K562 (cell line): ENCODE measurements around the gene POLR2A. TPM values are rescaled to one million over a fixed set of nuclear protein-coding genes. Genes with fewer than 3 reads are reported as not detected.

Experiments used
- ADNP ChIP-seq: fragments of 200-800 bp; sonication (Bioruptor generic); IDR thresholded peaks from 2 replicates; pipeline ENCODE4 v1.6.1; 2016; ENCODE audit warnings: missing genetic modification characterization, missing compliant biosample characterization
- ARID1B ChIP-seq: fragments of 450-650 bp; IDR thresholded peaks from 2 replicates; pipeline ENCODE4 v1.6.1; 2016; ENCODE audit warnings: antibody characterized with exemption, mild to moderate bottlenecking, inconsistent platforms
- ARID2 ChIP-seq: fragments of 450-650 bp; IDR thresholded peaks from 2 replicates; pipeline ENCODE4 v1.6.1; 2017; ENCODE audit warnings: antibody characterized with exemption, mild to moderate bottlenecking
- ATF4 ChIP-seq: fragments of 450-650 bp; formaldehyde crosslinking; IDR thresholded peaks from 2 replicates; pipeline ENCODE4 v1.4.0; 2022; ENCODE audit warnings: mild to moderate bottlenecking, moderate library complexity
- CREB1 ChIP-seq, 2 experiments: sonication (generic) in 1 of 2; formaldehyde crosslinking in 1 of 2; IDR thresholded peaks; 2 replicates each; pipeline versions ENCODE4 v1.6.1 to v1.8.0; 2012 to 2022; ENCODE audit warnings: inconsistent platforms in 1 of 2, mild to moderate bottlenecking in 1 of 2, missing genetic modification reagents in 1 of 2, moderate library complexity in 1 of 2
- CREM ChIP-seq: IDR thresholded peaks from 2 replicates; pipeline ENCODE4 v1.6.1; 2014; ENCODE audit warnings: antibody characterized with exemption, low read depth
- CTBP1 ChIP-seq: fragments of 450-650 bp; IDR thresholded peaks from 2 replicates; pipeline ENCODE4 v1.6.1; 2016; ENCODE audit warnings: borderline replicate concordance
- DMBX1 ChIP-seq: fragments of 250-450 bp; sonication (Bioruptor Pico); IDR thresholded peaks from 2 replicates; pipeline ENCODE4 v1.8.0; 2022; ENCODE audit warnings: inconsistent platforms, mild to moderate bottlenecking, moderate library complexity, borderline replicate concordance
- DPF2 ChIP-seq: fragments of 450-650 bp; IDR thresholded peaks from 2 replicates; pipeline ENCODE4 v1.6.1; 2016
- FOXA3 ChIP-seq, 2 experiments: fragments of 450-650 bp in 1 of 2; sonication (generic) in 1 of 2; formaldehyde crosslinking; IDR thresholded peaks in 1 of 2; conservative IDR thresholded peaks in 1 of 2; 2 replicates each; pipeline versions ENCODE4 v1.4.0 to v1.8.0; 2020 to 2022; ENCODE audit warnings: mild to moderate bottlenecking in 2 of 2, missing genetic modification reagents in 1 of 2
- GABPB1 ChIP-seq: sonication (generic); formaldehyde crosslinking; IDR thresholded peaks from 2 replicates; pipeline ENCODE4 v1.8.0; 2022; ENCODE audit warnings: mild to moderate bottlenecking, missing genetic modification reagents
- KDM5B ChIP-seq: fragments of 200-600 bp; sonication (generic); IDR thresholded peaks from 2 replicates; pipeline ENCODE4 v1.6.1; 2012; ENCODE audit warnings: low read depth, mild to moderate bottlenecking, moderate library complexity, low read length, control low read depth, inconsistent platforms; ENCODE audit not compliant: insufficient replicate concordance
- KLF16 ChIP-seq: IDR thresholded peaks from 2 replicates; pipeline ENCODE4 v1.6.1; 2016; ENCODE audit warnings: antibody characterized with exemption
- NCOR1 ChIP-seq: fragments of 450-650 bp; IDR thresholded peaks from 2 replicates; pipeline ENCODE4 v1.6.1; 2016; ENCODE audit warnings: mild to moderate bottlenecking, moderate library complexity
- NFIC ChIP-seq: fragments of 450-650 bp; IDR thresholded peaks from 2 replicates; pipeline ENCODE4 v1.6.1; 2017; ENCODE audit warnings: mild to moderate bottlenecking, inconsistent platforms
- RBFOX2 ChIP-seq: fragments of 200-400 bp; formaldehyde crosslinking; IDR thresholded peaks from 2 replicates; pipeline ENCODE4 v1.6.1; 2017; ENCODE audit warnings: low read depth, mild to moderate bottlenecking, low read length, moderate library complexity
- RBM25 ChIP-seq: fragments of 200-400 bp; formaldehyde crosslinking; IDR thresholded peaks from 2 replicates; pipeline ENCODE4 v1.6.1; 2018; ENCODE audit warnings: low read length, low read depth, moderate library complexity; ENCODE audit not compliant: severe bottlenecking
- SMAD4 ChIP-seq: fragments of 250-450 bp; sonication (Bioruptor Pico); conservative IDR thresholded peaks from 2 replicates; pipeline ENCODE4 v1.8.0; 2021; ENCODE audit warnings: inconsistent platforms, mild to moderate bottlenecking, moderate library complexity
- SP1 ChIP-seq: sonication (generic); formaldehyde crosslinking; IDR thresholded peaks from 2 replicates; pipeline ENCODE4 v1.8.1; 2022; ENCODE audit warnings: mild to moderate bottlenecking, missing genetic modification reagents
- TAL1 ChIP-seq: fragments of 450-650 bp; IDR thresholded peaks from 2 replicates; pipeline ENCODE4 v1.6.1; 2016; ENCODE audit warnings: mild to moderate bottlenecking
- ZNF512 ChIP-seq: IDR thresholded peaks from 2 replicates; pipeline ENCODE4 v1.6.1; 2016; ENCODE audit warnings: missing genetic modification characterization, missing compliant biosample characterization
- polyA plus RNA-seq, 8 experiments: library from polyadenylated mRNA; depleted of rRNA in 4 of 8; stranded (reverse) in 5 of 8; unstranded in 3 of 8; fragments of >200 nt; fragmentation: Nextera tagmentation in 2 of 8; fragmentation: Illumina TruSeq in 1 of 8; extraction: Ambion mirVana in 2 of 8; extraction: Trizol in 1 of 8; gene quantifications; 2 replicates each; pipeline versions ENCODE4 v1.2.1 to v1.2.3, GENCODE V29; 2011 to 2014; ENCODE audit warnings: inconsistent platforms in 1 of 8, missing spikeins in 1 of 8
- total RNA-seq, 7 experiments: library from RNA; depleted of rRNA in 6 of 7; stranded (reverse); fragments of >200 nt in 6 of 7; fragmentation: Illumina TruSeq in 2 of 7; extraction: Trizol in 2 of 7; gene quantifications; 2 replicates each; pipeline versions ENCODE4 v1.2.1 to v1.2.3, GENCODE V29; 2011 to 2021; ENCODE audit warnings: low replicate concordance in 1 of 7
- TF ChIP-seq, protein P1 (sequence below), 2 experiments: fragments of 450-650 bp; IDR thresholded peaks; 2 replicates each; pipeline ENCODE4 v1.6.1; 2016
- TF ChIP-seq, protein P2 (sequence below): sonication (generic); formaldehyde crosslinking; IDR thresholded peaks from 2 replicates; pipeline ENCODE4 v1.8.0; 2022; ENCODE audit warnings: mild to moderate bottlenecking, missing genetic modification reagents, borderline replicate concordance

Gene POLR2A
- total and polyA plus RNA-seq, 9 of the 15 experiments (the other 6 are each of a cell fraction or from before 2014, with no cell fraction given): 1.3 to 109 (median 12.4) TPM

- TF ChIP-seq ARID2 (no peak), DMBX1 (CRISPR knock-in tag) (no peak), RBFOX2 (no peak), NCOR1 (peak; percentile 58), DPF2 (peak; percentile 85), KLF16 (no peak), NFIC (0 out of 2 replicates have a peak, but pooled peaks have one; percentile 27), CREM (peak; percentile 32; the same call in 1 of the 2 replicates), TAL1 (peak; percentile 71), ZNF512 (tag) (no peak), ARID1B (peak; percentile 86), SP1 (0 out of 2 replicates have a peak, but pooled peaks have one; percentile 37), KDM5B (no peak), ADNP (tag) (peak; percentile 65; the same call in 1 of the 2 replicates), RBM25 (peak; percentile 40), GABPB1 (CRISPR knock-in tag) (0 out of 2 replicates have a peak, but pooled peaks have one; percentile 47), ATF4 (CRISPR knock-in tag) (no peak), CTBP1 (peak; percentile 64; the same call in 1 of the 2 replicates), CREB1 (IDR thresholded peaks at IDR 0.05) (no peak), CREB1 (CRISPR knock-in tag; IDR thresholded peaks at IDR 0.05) (0 out of 2 replicates have a peak, but pooled peaks have one; percentile 49), FOXA3 (CRISPR knock-in tag; conservative IDR thresholded peaks at IDR 0.05 in 1 of 2, IDR thresholded peaks at IDR 0.05 in 1 of 2) (peak in 1 of 2 experiments; percentile 61; a peak in 2 of 4 replicates), SMAD4 (0 out of 2 replicates have a peak, but pooled peaks have one; percentile 53)
- TF ChIP-seq, protein P1, sequence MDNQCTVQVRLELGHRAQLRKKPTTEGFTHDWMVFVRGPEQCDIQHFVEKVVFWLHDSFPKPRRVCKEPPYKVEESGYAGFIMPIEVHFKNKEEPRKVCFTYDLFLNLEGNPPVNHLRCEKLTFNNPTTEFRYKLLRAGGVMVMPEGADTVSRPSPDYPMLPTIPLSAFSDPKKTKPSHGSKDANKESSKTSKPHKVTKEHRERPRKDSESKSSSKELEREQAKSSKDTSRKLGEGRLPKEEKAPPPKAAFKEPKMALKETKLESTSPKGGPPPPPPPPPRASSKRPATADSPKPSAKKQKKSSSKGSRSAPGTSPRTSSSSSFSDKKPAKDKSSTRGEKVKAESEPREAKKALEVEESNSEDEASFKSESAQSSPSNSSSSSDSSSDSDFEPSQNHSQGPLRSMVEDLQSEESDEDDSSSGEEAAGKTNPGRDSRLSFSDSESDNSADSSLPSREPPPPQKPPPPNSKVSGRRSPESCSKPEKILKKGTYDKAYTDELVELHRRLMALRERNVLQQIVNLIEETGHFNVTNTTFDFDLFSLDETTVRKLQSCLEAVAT (IDR thresholded peaks at IDR 0.05): 0 out of 4 replicates have a peak, but pooled peaks of 1 of the 2 experiments have one; percentile 16
- TF ChIP-seq, protein P2, sequence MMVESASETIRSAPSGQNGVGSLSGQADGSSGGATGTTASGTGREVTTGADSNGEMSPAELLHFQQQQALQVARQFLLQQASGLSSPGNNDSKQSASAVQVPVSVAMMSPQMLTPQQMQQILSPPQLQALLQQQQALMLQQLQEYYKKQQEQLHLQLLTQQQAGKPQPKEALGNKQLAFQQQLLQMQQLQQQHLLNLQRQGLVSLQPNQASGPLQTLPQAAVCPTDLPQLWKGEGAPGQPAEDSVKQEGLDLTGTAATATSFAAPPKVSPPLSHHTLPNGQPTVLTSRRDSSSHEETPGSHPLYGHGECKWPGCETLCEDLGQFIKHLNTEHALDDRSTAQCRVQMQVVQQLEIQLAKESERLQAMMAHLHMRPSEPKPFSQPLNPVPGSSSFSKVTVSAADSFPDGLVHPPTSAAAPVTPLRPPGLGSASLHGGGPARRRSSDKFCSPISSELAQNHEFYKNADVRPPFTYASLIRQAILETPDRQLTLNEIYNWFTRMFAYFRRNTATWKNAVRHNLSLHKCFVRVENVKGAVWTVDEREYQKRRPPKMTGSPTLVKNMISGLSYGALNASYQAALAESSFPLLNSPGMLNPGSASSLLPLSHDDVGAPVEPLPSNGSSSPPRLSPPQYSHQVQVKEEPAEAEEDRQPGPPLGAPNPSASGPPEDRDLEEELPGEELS: no peak
Observed at GRCh38 chr17:7475764-7476422, 8.3 kb upstream of the POLR2A start (continued).
